ENCODE measurements around the gene BDH1. TPM values are rescaled to one million over a fixed set of nuclear protein-coding genes. Genes with fewer than 3 reads are reported as not detected.
"Not testable (repeated sequence)": the region's sequence is repeated elsewhere in the genome, so short reads cannot be mapped to it uniquely, and the experiment has no call there.

BDH1 gene
- total and polyA plus RNA-seq, 3 donors from 2014 or later, result 12.8 to 22.4 (median 14.4) TPM

- H3K36me3 ChIP-seq (ENCODE audit: low read depth, missing control alignments); intact Hi-C loops (cut with DNase I; ENCODE audit: low total_unique reads); H3K27me3 ChIP-seq; H3K4me1 ChIP-seq; H3K27ac ChIP-seq; H3K9me3 ChIP-seq; DNase-seq; H3K4me3 ChIP-seq: not testable (repeated sequence)
- 80 to 83% methylated on average over 2 of the region's 2 CpGs for WGBS, 2 donors
Measured at GRCh38 chr3:197569433-197569832, 13.7 kb upstream of the BDH1 start.

- H3K36me3 ChIP-seq (ENCODE audit: low read depth, missing control alignments), result no peaks in the 10 kb centered on the region
- intact Hi-C loops (cut with DNase I; ENCODE audit: low total_unique reads), result no loop called here
- DNase-seq, result no peak
- H3K4me3 ChIP-seq, result no peak overlapping the region
- no peaks in the 10 kb centered on the region for H3K9me3 ChIP-seq
- H3K27me3 ChIP-seq, result no peaks in the 10 kb centered on the region
- no peaks in the 10 kb centered on the region for H3K4me1 ChIP-seq
- 55 to 62% methylated on average over 6 of the region's 6 CpGs for WGBS, 2 donors
- no peak overlapping the region for H3K27ac ChIP-seq
- TF ChIP-seq POLR2A (IDR thresholded peaks at IDR 0.05) (no peak), CTCF (IDR thresholded peaks at IDR 0.05) (no peak)
Measured at GRCh38 chr3:197567904-197568681, 12.3 kb upstream of the BDH1 start.

DNA sequence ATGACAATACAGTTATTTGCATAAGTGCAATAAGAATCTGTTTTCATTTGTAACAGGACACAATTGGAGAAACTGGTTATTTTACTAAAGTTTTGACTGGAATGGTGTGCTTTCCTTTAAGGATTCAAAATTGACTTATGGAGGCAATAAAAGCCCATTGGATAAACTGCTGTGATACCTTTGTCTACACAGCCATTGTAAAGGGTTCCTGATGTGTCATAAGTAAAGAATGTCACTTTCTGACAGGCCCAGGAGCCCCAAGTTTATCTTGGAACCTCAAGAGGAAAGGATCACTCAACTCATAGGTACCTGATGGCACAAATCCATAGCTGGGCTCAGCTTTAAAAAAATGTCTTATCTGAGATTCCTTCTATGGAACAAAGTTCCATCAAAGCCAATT, 10.4 kb upstream of the BDH1 start:
- intact Hi-C loops (cut with DNase I; ENCODE audit: low total_unique reads); H3K9me3 ChIP-seq; H3K36me3 ChIP-seq (ENCODE audit: low read depth, missing control alignments); DNase-seq; H3K27me3 ChIP-seq; H3K4me3 ChIP-seq; H3K27ac ChIP-seq; H3K4me1 ChIP-seq: not testable (repeated sequence)

DNA sequence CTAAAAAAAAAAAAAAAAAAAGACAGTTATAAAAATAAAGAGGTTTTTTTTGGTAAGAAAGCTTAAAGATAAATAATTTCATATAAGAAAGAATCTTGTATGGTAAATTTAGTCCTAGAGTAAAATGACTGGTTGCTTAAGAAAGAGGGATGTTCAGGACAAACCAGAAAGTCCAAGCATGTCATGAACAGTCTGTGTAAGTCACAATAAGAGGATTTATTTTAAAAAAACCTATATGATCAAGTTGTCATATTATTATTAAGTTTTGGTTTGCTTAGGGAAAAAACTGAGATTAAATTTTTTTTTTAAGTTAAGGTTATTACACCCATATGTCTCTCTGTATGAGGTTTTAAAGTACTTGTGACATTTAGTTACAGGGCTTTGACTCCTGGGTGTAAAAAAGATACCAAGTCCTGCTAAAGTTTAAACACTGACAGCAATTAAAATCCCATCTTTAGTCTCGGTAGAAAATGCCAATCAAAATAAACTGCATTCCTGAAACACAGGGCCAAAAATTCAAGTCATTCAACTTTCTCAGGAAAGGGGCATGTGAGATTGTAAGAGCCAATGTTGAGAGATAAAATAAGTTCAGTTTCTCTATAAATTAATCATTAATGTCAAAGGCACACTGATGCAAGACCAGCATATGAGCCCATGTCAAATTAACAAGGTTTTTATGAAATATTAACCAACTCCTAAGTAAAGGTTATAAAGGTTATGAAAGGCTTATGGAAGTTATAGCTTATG, 8.5 kb upstream of the BDH1 start:
- WGBS, 2 donors, result 88 to 91% methylated on average over 1 of the region's 1 CpG
- TF ChIP-seq CTCF (IDR thresholded peaks at IDR 0.05) (no peak), POLR2A (IDR thresholded peaks at IDR 0.05) (no peak)
- DNase-seq, result no peak

GRCh38 chr3:197562398-197563251, 6.9 kb upstream of the BDH1 start:
- Histone ChIP-seq H3K4me3 (no peak overlapping the region), H3K9me3 (no peaks in the 10 kb centered on the region), H3K36me3 (ENCODE audit: low read depth, missing control alignments) (no peaks in the 10 kb centered on the region), H3K27ac (no peak overlapping the region), H3K4me1 (no peaks in the 10 kb centered on the region), H3K27me3 (no peaks in the 10 kb centered on the region)
- no peak for DNase-seq
- 77 to 84% methylated on average over 6 of the region's 6 CpGs for WGBS, 2 donors
- no peak for TF ChIP-seq CTCF (IDR thresholded peaks at IDR 0.05)
- no peak for TF ChIP-seq POLR2A (IDR thresholded peaks at IDR 0.05)
- intact Hi-C loops (cut with DNase I; ENCODE audit: low total_unique reads), result no loop called here

More for the DNA sequence above, 8.5 kb upstream of the BDH1 start:
- Histone ChIP-seq H3K27me3 (no peaks in the 10 kb centered on the region), H3K4me1 (no peaks in the 10 kb centered on the region), H3K27ac (no peak overlapping the region), H3K36me3 (ENCODE audit: low read depth, missing control alignments) (no peaks in the 10 kb centered on the region), H3K4me3 (no peak overlapping the region), H3K9me3 (no peaks in the 10 kb centered on the region)
- intact Hi-C loops (cut with DNase I; ENCODE audit: low total_unique reads), result no loop called here

Data from testis (tissue), 3 donors.